Upper lobe of left lung (tissue), 4 donors: Measurements from ENCODE around the gene LRP1B.

Experiments
- CTCF ChIP-seq, 6 experiments: fragments of 450-650 bp in 4 of 6; fragments of 200-600 bp in 2 of 6; sonication (generic) in 2 of 6; IDR thresholded peaks; one replicate each; pipeline ENCODE4 v1.5.1; 2016 to 2019; ENCODE audit warnings: antibody characterized with exemption in 6 of 6
- EP300 ChIP-seq, 4 donors: sonication (generic); formaldehyde crosslinking; IDR thresholded peaks; one replicate each; pipeline ENCODE4 v1.5.1; 2017; ENCODE audit warnings: antibody characterized with exemption in 4 of 4, control low read depth in 2 of 4
- POLR2A ChIP-seq, 4 donors: fragments of 450-650 bp; IDR thresholded peaks; one replicate each; pipeline ENCODE4 v1.5.1; 2016 to 2017; ENCODE audit warnings: antibody characterized with exemption in 4 of 4, mild to moderate bottlenecking in 2 of 4
- POLR2AphosphoS5 ChIP-seq, 2 donors: sonication (generic); formaldehyde crosslinking; IDR thresholded peaks; one replicate each; pipeline ENCODE4 v1.5.1; 2017; ENCODE audit warnings: antibody characterized with exemption in 2 of 2

- TF ChIP-seq CTCF (IDR thresholded peaks at IDR 0.05), result no peak
- no peak for TF ChIP-seq POLR2A (IDR thresholded peaks at IDR 0.05)
- no peak for TF ChIP-seq POLR2AphosphoS5 (IDR thresholded peaks at IDR 0.05)
- no peak for TF ChIP-seq EP300 (IDR thresholded peaks at IDR 0.05)
Observed at GRCh38 chr2:140481136-140481535, 1649.7 kb downstream of the LRP1B start.
